H1 (cell line): Measurements from ENCODE around the gene CMTM1. TPM values are rescaled to one million over a fixed set of nuclear protein-coding genes. Genes with fewer than 3 reads are reported as not detected.

Experiments used
- CTCF ChIA-PET: fragments of 300-600 bp; sonication (Branson Sonifier 250); formaldehyde crosslinking; loops from one replicate; lab custom pipeline; 2021; ENCODE audit not compliant: partially characterized antibody; lab: Charles Lee
- POLR2A ChIA-PET: fragments of 300-600 bp; sonication (Branson Sonifier 250); formaldehyde crosslinking; loops from one replicate; lab custom pipeline; 2021; ENCODE audit warnings: inconsistent platforms; ENCODE audit not compliant: partially characterized antibody; lab: Charles Lee
- DNase-seq, 2 experiments: peaks; one replicate each; pipeline versions ENCODE4 v3.0.0 to v3.0.0-alpha.2; 2010 to 2022; ENCODE audit warnings: low spot score in 2 of 2, low read depth in 1 of 2, mixed read lengths in 1 of 2
- FAIRE-seq: peaks from 2 replicates; lab custom pipeline; 2011; peaks lifted over from hg19 to GRCh38; lab: Jason Lieb, UNC
- H2AFZ ChIP-seq: 2 replicates; pipeline ENCODE4 v1.8.1; 2012; ENCODE audit warnings: low read length, inconsistent platforms
- H2AK5ac ChIP-seq: 2 replicates; pipeline ENCODE4 v1.6.1; 2013; ENCODE audit warnings: low read depth, low read length
- H2BK120ac ChIP-seq: replicated peaks from 2 replicates; pipeline ENCODE3; 2013; ENCODE audit warnings: low read depth, low read length, inconsistent platforms
- H2BK12ac ChIP-seq: 2 replicates; pipeline ENCODE4 v1.6.1; 2013; ENCODE audit warnings: low read depth, low read length
- H2BK15ac ChIP-seq: 2 replicates; pipeline ENCODE4 v1.6.1; 2013; ENCODE audit warnings: low read length
- H2BK20ac ChIP-seq: 2 replicates; pipeline ENCODE4 v1.6.1; 2013; ENCODE audit warnings: low read length
- H2BK5ac ChIP-seq: 2 replicates; pipeline ENCODE4 v1.6.1; 2013; ENCODE audit warnings: low read depth, low read length
- H3K14ac ChIP-seq: 2 replicates; pipeline ENCODE4 v1.6.1; 2013; ENCODE audit warnings: inconsistent platforms; ENCODE audit not compliant: insufficient read length
- H3K18ac ChIP-seq: 2 replicates; pipeline ENCODE4 v1.6.1; 2013; ENCODE audit warnings: low read length; ENCODE audit errors: extremely low read depth
- H3K23ac ChIP-seq: 2 replicates; pipeline ENCODE4 v1.6.1; 2013; ENCODE audit warnings: inconsistent platforms; ENCODE audit not compliant: insufficient read length
- H3K23me2 ChIP-seq: 2 replicates; pipeline ENCODE4 v1.6.1; 2013; ENCODE audit warnings: low read depth, low read length
- H3K27ac ChIP-seq: 2 replicates; pipeline ENCODE4 v1.6.1; 2011; ENCODE audit warnings: low read depth, low read length, inconsistent platforms
- H3K27me3 ChIP-seq, 4 experiments: replicated peaks in 1 of 4; 1 replicate in 1 of 4; 2 replicates in 3 of 4; pipeline versions ENCODE4 v1.6.1 to v1.8.1; 2011 to 2013; ENCODE audit warnings: low read length in 3 of 4, mild to moderate bottlenecking in 3 of 4, inconsistent platforms in 2 of 4, mixed read lengths in 2 of 4, moderate library complexity in 1 of 4; ENCODE audit not compliant: control insufficient read depth in 3 of 4, insufficient read depth in 3 of 4; ENCODE audit errors: extremely low read depth in 1 of 4
- H3K36me3 ChIP-seq, 4 experiments: 2 replicates each; pipeline versions ENCODE4 v1.6.1 to v1.8.1; 2011 to 2013; ENCODE audit warnings: mild to moderate bottlenecking in 4 of 4, low read length in 3 of 4, moderate library complexity in 2 of 4, control low read depth in 1 of 4, inconsistent platforms in 1 of 4; ENCODE audit not compliant: insufficient read depth in 4 of 4, control insufficient read depth in 2 of 4
- H3K4ac ChIP-seq: replicated peaks from 2 replicates; pipeline ENCODE3; 2013; ENCODE audit warnings: low read length, low read depth, mixed read lengths, inconsistent platforms; ENCODE audit not compliant: insufficient read length
- H3K4me1 ChIP-seq, 4 experiments: replicated peaks in 1 of 4; 1 replicate in 1 of 4; 2 replicates in 3 of 4; pipeline versions ENCODE4 v1.6.1 to v1.8.1; 2011 to 2013; ENCODE audit warnings: low read length in 3 of 4, inconsistent platforms in 2 of 4, mixed read lengths in 1 of 4; ENCODE audit not compliant: insufficient read depth in 4 of 4, control insufficient read depth in 3 of 4
- H3K4me2 ChIP-seq, 2 experiments: 2 replicates each; pipeline versions ENCODE4 v1.6.1 to v1.8.1; 2011 to 2013; ENCODE audit warnings: low read depth in 2 of 2, low read length in 2 of 2, control low read depth in 1 of 2, inconsistent platforms in 1 of 2, mild to moderate bottlenecking in 1 of 2; ENCODE audit not compliant: insufficient read depth in 1 of 2
- H3K4me3 ChIP-seq, 4 experiments: fragments of 200-600, 300-600 bp in 1 of 4; sonication (generic), shearing (Covaris generic), sonication (Bioruptor Twin) in 1 of 4; 2 replicates each; pipeline versions ENCODE4 v1.5.1 to v1.8.1; 2011 to 2016; ENCODE audit warnings: low read length in 4 of 4, low read depth in 3 of 4, control low read depth in 2 of 4, inconsistent platforms in 2 of 4, mild to moderate bottlenecking in 2 of 4, mixed read lengths in 1 of 4, moderate library complexity in 1 of 4; ENCODE audit not compliant: insufficient read depth in 2 of 4; ENCODE audit errors: extremely low read depth in 1 of 4
- H3K56ac ChIP-seq: replicated peaks from 2 replicates; pipeline ENCODE3; 2013; ENCODE audit warnings: low read depth, mild to moderate bottlenecking, mixed read lengths, low read length, inconsistent platforms; ENCODE audit not compliant: insufficient read length
- H3K79me1 ChIP-seq: 2 replicates; pipeline ENCODE4 v1.6.1; 2013; ENCODE audit warnings: low read depth, low read length, control low read depth
- H3K79me2 ChIP-seq, 2 experiments: 2 replicates each; pipeline versions ENCODE4 v1.6.1 to v1.8.1; 2012 to 2013; ENCODE audit warnings: low read length in 2 of 2, mild to moderate bottlenecking in 2 of 2, inconsistent platforms in 1 of 2; ENCODE audit not compliant: insufficient read depth in 2 of 2, control insufficient read depth in 1 of 2
- H3K9ac ChIP-seq, 4 experiments: replicated peaks in 1 of 4; 1 replicate in 1 of 4; 2 replicates in 3 of 4; pipeline versions ENCODE4 v1.6.1 to v1.8.1; 2011 to 2013; ENCODE audit warnings: low read depth in 3 of 4, low read length in 3 of 4, control low read depth in 2 of 4, mild to moderate bottlenecking in 2 of 4, moderate library complexity in 2 of 4, inconsistent platforms in 1 of 4; ENCODE audit errors: extremely low read depth in 1 of 4
- H3K9me3 ChIP-seq, 2 experiments: 2 replicates each; pipeline versions ENCODE4 v1.6.1 to v1.8.1; 2012 to 2013; ENCODE audit warnings: mild to moderate bottlenecking in 2 of 2, moderate library complexity in 2 of 2, control low read depth in 1 of 2, inconsistent platforms in 1 of 2, low read depth in 1 of 2, low read length in 1 of 2, mixed read lengths in 1 of 2; ENCODE audit not compliant: insufficient read depth in 2 of 2
- H4K20me1 ChIP-seq, 2 experiments: replicated peaks in 1 of 2; 2 replicates each; pipeline versions ENCODE3 to v1.8.1; 2011 to 2013; ENCODE audit warnings: inconsistent platforms in 2 of 2, low read length in 2 of 2, mild to moderate bottlenecking in 1 of 2; ENCODE audit not compliant: insufficient read depth in 2 of 2, control insufficient read depth in 1 of 2
- H4K5ac ChIP-seq: 2 replicates; pipeline ENCODE4 v1.6.1; 2013; ENCODE audit warnings: low read length, low read depth, mixed read lengths, inconsistent platforms; ENCODE audit not compliant: insufficient read length
- H4K8ac ChIP-seq: 2 replicates; pipeline ENCODE4 v1.8.0; 2013; ENCODE audit warnings: mild to moderate bottlenecking, moderate library complexity, low read length, inconsistent platforms; ENCODE audit not compliant: insufficient read depth; ENCODE audit errors: extremely low read depth
- H4K91ac ChIP-seq: replicated peaks from 2 replicates; pipeline ENCODE3; 2013; ENCODE audit warnings: low read length, mixed read lengths, inconsistent platforms; ENCODE audit not compliant: insufficient read length
- ATF3 ChIP-seq: IDR thresholded peaks from 2 replicates; pipeline ENCODE4 v1.6.1; 2011; ENCODE audit warnings: low read depth, mild to moderate bottlenecking, low read length; ENCODE audit not compliant: insufficient read depth
- BACH1 ChIP-seq: IDR thresholded peaks from 2 replicates; pipeline ENCODE4 v1.6.1; 2012; ENCODE audit warnings: low read length, improper control_type of control experiment
- E2F6 ChIP-seq: IDR thresholded peaks from 2 replicates; pipeline ENCODE4 v1.6.1; 2012; ENCODE audit warnings: inconsistent platforms
- HDAC6 ChIP-seq: IDR thresholded peaks from one replicate; pipeline ENCODE4 v1.7.1; 2012; ENCODE audit warnings: low read depth, mild to moderate bottlenecking, inconsistent platforms, low read length, moderate library complexity
- KDM4A ChIP-seq: IDR thresholded peaks from one replicate; pipeline ENCODE4 v1.7.1; 2012; ENCODE audit warnings: low read depth, mild to moderate bottlenecking, moderate library complexity, low read length, inconsistent platforms; ENCODE audit not compliant: severe bottlenecking
- POU5F1 ChIP-seq: IDR thresholded peaks from 2 replicates; pipeline ENCODE4 v1.6.1; 2011; ENCODE audit warnings: low read depth, mild to moderate bottlenecking, low read length, moderate library complexity
- SP1 ChIP-seq: IDR thresholded peaks from 2 replicates; pipeline ENCODE4 v1.6.1; 2011; ENCODE audit warnings: low read depth, low read length
- TAF7 ChIP-seq: optimal IDR thresholded peaks from 2 replicates; pipeline ENCODE3; 2011; ENCODE audit warnings: low read depth, mild to moderate bottlenecking, inconsistent platforms, low read length, moderate library complexity, borderline replicate concordance
- TBP ChIP-seq: IDR thresholded peaks from 2 replicates; pipeline ENCODE4 v1.6.1; 2011; ENCODE audit warnings: low read depth, low read length, improper control_type of control experiment
- WGBS, 2 experiments: shearing (Covaris generic) in 1 of 2; methylation state at CpG; one replicate each; pipeline versions ENCODE4 v1.1.6 to v1.1.7; 2013 to 2015; ENCODE audit warnings: low lambda C conversion rate in 2 of 2, mixed read lengths in 2 of 2, inconsistent platforms in 1 of 2, low coverage in 1 of 2, missing lambda C conversion rate in 1 of 2; ENCODE audit not compliant: insufficient replicate concordance in 2 of 2, insufficient coverage in 1 of 2, insufficient read length in 1 of 2; ENCODE audit errors: extremely low coverage in 1 of 2, missing lambda C conversion rate in 1 of 2; 5-methylcytosine and 5-hydroxymethylcytosine counted together
- polyA plus RNA-seq, 7 experiments: library from polyadenylated mRNA; depleted of rRNA in 3 of 7; stranded (reverse) in 5 of 7; unstranded in 2 of 7; fragments of >200 nt in 5 of 7; fragments of 200-250 nt in 2 of 7; gene quantifications; 1 replicate in 5 of 7; 2 replicates in 1 of 7; 4 replicates in 1 of 7; pipeline versions ENCODE4 v1.2.1 to v1.2.3, GENCODE V29; 2011 to 2013; ENCODE audit warnings: missing spikeins in 2 of 7, mixed read lengths in 2 of 7
- total RNA-seq: library from RNA; stranded (reverse); fragmentation: NEBNext Ultra II Directional; extraction: Animal tissue kit (Norgen Biotek cat#: 25700); gene quantifications from 2 replicates; pipeline ENCODE4 v1.2.1, GENCODE V29; 2021

The CMTM1 gene
- total and polyA plus RNA-seq, 2 of the 8 experiments (the other 6 are each of a cell fraction or from before 2014, with no cell fraction given): 1.2 to 2.0 TPM

GRCh38 chr16:66600477-66600876 is 34.2 kb downstream of the CMTM1 start:
- no peak overlapping the region for H2BK12ac ChIP-seq
- no peaks in the 10 kb centered on the region for H3K27me3 ChIP-seq
- no peak overlapping the region for H3K4me3 ChIP-seq
- H3K56ac ChIP-seq: no peak overlapping the region
- H3K9me3 ChIP-seq: no peaks in the 10 kb centered on the region
- no peak overlapping the region for H3K9ac ChIP-seq
- WGBS, 2 experiments: no CpG with 5 or more reads among the region's 1 CpG
- H4K91ac ChIP-seq: no peak overlapping the region
- H3K18ac ChIP-seq: no peak overlapping the region
- H3K23ac ChIP-seq: no peak overlapping the region
- no peak overlapping the region for H2BK15ac ChIP-seq
- CTCF ChIA-PET: interaction anchor here (1.1 to 2.2 kb wide), 5 partner anchors 11 to 193 kb away, joined by 4 to 7 read pairs (median 4); no protein-coding TSS in a partner anchor
- DNase-seq: no peak
- no peaks in the 10 kb centered on the region for H4K20me1 ChIP-seq
- H2AK5ac ChIP-seq: no peak overlapping the region
- no peak overlapping the region for H3K14ac ChIP-seq
- no peak overlapping the region for H2BK20ac ChIP-seq
- no peak overlapping the region for H2BK120ac ChIP-seq
- no peaks in the 10 kb centered on the region for H3K79me1 ChIP-seq
- peaks cover 7% of the 10 kb centered on the region for H3K23me2 ChIP-seq
- peaks cover 0 to 5% (median 0%) of the 10 kb centered on the region in 4 experiments; a peak in 4 of 7 replicates for H3K4me1 ChIP-seq
- no peak overlapping the region for H3K4ac ChIP-seq
- no peak overlapping the region for H4K5ac ChIP-seq
- no peak overlapping the region for H3K4me2 ChIP-seq
- H3K27ac ChIP-seq: no peak overlapping the region
- no peaks in the 10 kb centered on the region for H3K79me2 ChIP-seq
- POLR2A ChIA-PET: no interaction called here
- FAIRE-seq: no peak
- no peak overlapping the region for H4K8ac ChIP-seq
- no peak overlapping the region for H2AFZ ChIP-seq
- H3K36me3 ChIP-seq: no peaks in the 10 kb centered on the region
- H2BK5ac ChIP-seq: no peak overlapping the region
- TF ChIP-seq E2F6: no peak
- TF ChIP-seq TAF7: no peak
- TF ChIP-seq HDAC6: no peak
- no peak for TF ChIP-seq BACH1
- no peak for TF ChIP-seq KDM4A
- TF ChIP-seq ATF3: no peak
- TF ChIP-seq SP1: no peak
- no peak for TF ChIP-seq POU5F1
- TF ChIP-seq TBP: no peak
